Lower lobe of right lung (tissue), 2 donors: ENCODE measurements around the gene TMEM270. TPM values are rescaled to one million over a fixed set of nuclear protein-coding genes. Genes with fewer than 3 reads are reported as not detected.
"Not testable (repeated sequence)": the region's sequence is repeated elsewhere in the genome, so short reads cannot be mapped to it uniquely, and the experiment has no call there.

Source experiments
- ATAC-seq, 2 donors: fragments of 200-7000 bp; cut with Tn5 transposase; one replicate each; pipeline ENCODE4 v1.9.1; 2020 to 2022; ENCODE audit warnings: mild to moderate bottlenecking in 2 of 2, moderate library complexity in 2 of 2
- DNase-seq: peaks from one replicate; pipeline ENCODE4 v3.0.0-alpha.2; 2020
- H3K27ac ChIP-seq: fragments of 200-600 bp; one replicate; pipeline ENCODE4 v1.8.0; 2022
- H3K27me3 ChIP-seq: fragments of 200-600 bp; one replicate; pipeline ENCODE4 v1.8.0; 2022; ENCODE audit warnings: low read depth
- H3K36me3 ChIP-seq: fragments of 200-600 bp; one replicate; pipeline ENCODE4 v1.8.0; 2022; ENCODE audit warnings: mild to moderate bottlenecking
- H3K4me1 ChIP-seq: fragments of 200-600 bp; one replicate; pipeline ENCODE4 v1.8.0; 2022
- H3K4me3 ChIP-seq: fragments of 200-600 bp; one replicate; pipeline ENCODE4 v1.8.0; 2022; ENCODE audit warnings: mild to moderate bottlenecking
- H3K9me3 ChIP-seq: fragments of 200-600 bp; one replicate; pipeline ENCODE4 v1.8.0; 2022
- CTCF ChIP-seq: fragments of 200-600 bp; IDR thresholded peaks from one replicate; pipeline ENCODE4 v1.8.0; 2022; ENCODE audit warnings: antibody characterized with exemption, mild to moderate bottlenecking
- intact Hi-C: fragments of 100-400 bp; cut with DNase I; formaldehyde crosslinking; loops from one replicate; pipeline ENCODE4 v1.11.0; 2022
- total RNA-seq: library from RNA; stranded (reverse); fragmentation: NEBNext Ultra II Directional; extraction: Animal tissue kit (Norgen Biotek cat#: 25700); gene quantifications from one replicate; pipeline ENCODE4 v1.2.1, GENCODE V29; 2021
- donor health status: DM: no; HTN: yes; CAD: no; lungs with severe emphysema.

The TMEM270 gene
- total RNA-seq, 1 donor from 2014 or later, result not detected

DNA sequence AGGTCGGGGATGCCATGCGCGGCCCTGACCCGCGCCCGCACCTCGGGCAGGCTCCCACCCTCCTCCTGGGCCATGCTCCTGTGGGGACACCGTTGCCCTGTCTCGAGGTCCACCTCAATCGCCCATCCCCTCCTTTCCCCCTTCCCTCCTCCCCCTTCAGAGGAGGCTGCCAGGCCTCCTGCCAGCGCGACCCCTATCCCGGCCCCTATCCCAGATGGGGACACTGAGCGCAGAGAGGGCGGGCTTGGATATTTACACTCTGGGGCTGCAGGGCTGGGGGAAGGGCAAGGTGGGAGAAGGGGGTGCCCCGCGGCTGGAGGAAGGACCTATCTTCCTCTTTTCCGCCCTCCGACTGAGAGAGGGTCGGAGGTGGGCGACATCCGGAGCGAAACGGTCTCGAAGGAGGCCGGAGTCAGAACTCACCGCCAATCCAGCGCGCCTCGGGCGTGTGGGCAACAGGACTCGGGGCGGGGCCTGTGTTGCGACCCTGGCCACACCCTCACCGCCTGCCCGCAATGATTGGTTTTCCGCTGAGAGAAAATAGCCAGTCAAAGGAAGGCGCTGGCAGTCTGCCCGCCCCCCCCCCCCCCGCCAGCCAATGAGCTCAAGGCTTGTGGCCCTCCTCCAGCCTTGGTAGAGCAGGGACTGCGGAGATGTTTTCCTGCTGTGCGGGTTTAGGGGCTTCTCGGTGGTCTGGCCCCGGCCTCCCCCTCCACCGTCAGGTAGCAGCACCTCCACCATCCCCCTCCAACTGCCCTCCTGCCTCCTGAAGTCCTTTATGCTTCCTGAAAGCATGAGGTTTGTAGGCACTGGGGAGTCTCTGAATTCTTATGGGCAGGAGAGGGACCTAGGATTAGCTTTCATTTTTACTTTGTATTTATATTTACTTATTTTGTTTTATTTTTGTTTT, 18.6 kb upstream of the TMEM270 start, which contains the start of gene METTL27:
METTL27 (minus strand) TSS at position 450 of the 910 bp plus-strand sequence; CDS start at position 74, 376 bp downstream.
- Histone ChIP-seq H3K27ac (peak within 1 kb of the TSS; percentile 74), H3K27me3 (no peaks in the 10 kb centered on the region), H3K4me3 (peak within 1 kb of the TSS; percentile 59), H3K9me3 (no peaks in the 10 kb centered on the region), H3K4me1 (peaks cover 22% of the 10 kb centered on the region), H3K36me3 (no peaks in the 10 kb centered on the region)
- ATAC-seq (peak; percentile 95 to 98), DNase-seq (peak; percentile 95)
- intact Hi-C loops, result no loop called here
- TF ChIP-seq CTCF, result no peak

DNA sequence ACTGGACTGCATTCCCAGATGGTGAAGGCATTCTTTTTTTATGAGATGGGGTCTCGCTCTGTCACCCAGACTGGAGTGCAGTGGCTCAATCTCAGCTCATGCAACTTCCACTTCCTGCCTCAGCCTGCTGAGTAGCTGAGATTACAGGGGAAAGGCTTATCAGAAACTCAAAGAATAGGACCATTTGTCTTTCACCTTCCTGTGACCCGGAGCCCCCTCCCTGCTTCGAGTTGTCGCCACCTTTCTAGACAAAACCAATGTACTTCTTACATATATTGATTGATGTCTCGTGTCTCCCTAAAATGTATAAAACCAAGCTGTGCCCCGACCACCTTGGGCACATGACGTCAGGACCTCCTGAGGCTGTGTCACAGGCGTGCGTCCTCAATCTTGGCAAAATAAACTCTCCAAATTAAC, 16.8 kb upstream of the TMEM270 start:
- DNase-seq (no peak), ATAC-seq (no peak)
- no peak for TF ChIP-seq CTCF
- intact Hi-C loops, result no loop called here
- no peaks in the 10 kb centered on the region for H3K36me3 ChIP-seq
- no peaks in the 10 kb centered on the region for H3K9me3 ChIP-seq
- H3K27me3 ChIP-seq, result no peaks in the 10 kb centered on the region
- no peak overlapping the region for H3K27ac ChIP-seq
- H3K4me3 ChIP-seq, result no peak overlapping the region
- peaks cover 22% of the 10 kb centered on the region for H3K4me1 ChIP-seq

- intact Hi-C loops, result no loop called here
Observed at GRCh38 chr7:73844848-73845460, 16.0 kb upstream of the TMEM270 start.

DNA sequence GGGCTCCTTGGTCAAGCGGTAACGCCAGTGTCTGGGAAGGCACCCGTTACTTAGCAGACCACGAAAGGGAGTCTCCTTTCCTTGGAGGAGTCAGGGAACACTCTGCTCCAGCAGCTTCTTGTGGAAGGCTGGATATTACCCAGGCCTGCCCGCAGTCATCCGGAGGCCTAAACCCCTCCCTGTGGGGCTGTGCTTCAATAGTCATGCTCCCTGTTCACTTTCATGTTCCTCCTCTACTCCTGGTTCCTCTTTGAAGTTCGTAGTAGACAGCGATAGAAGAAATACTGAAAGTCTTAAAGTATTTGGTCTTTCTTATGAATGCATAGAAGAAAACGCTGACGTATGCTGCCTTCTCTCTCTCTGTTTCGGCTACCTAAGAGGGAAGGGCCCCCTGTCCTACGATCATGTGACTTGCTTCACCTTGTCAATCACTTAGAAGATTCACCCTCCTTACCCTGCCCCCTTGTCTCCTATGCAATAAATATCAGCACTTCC, 15.2 kb upstream of the TMEM270 start:
- intact Hi-C loops, DNase-seq, H3K9me3 ChIP-seq, H3K27me3 ChIP-seq, ATAC-seq, H3K36me3 ChIP-seq, H3K4me3 ChIP-seq: not testable (repeated sequence)
- peaks cover 22% of the 10 kb centered on the region for H3K4me1 ChIP-seq
- H3K27ac ChIP-seq, result peak overlapping the region; percentile 1

More at GRCh38 chr7:73844848-73845460, 16.0 kb upstream of the TMEM270 start:
- no peak for DNase-seq
- Histone ChIP-seq H3K4me1 (peaks cover 22% of the 10 kb centered on the region), H3K36me3 (no peaks in the 10 kb centered on the region), H3K4me3 (no peak overlapping the region), H3K27me3 (no peaks in the 10 kb centered on the region), H3K27ac (no peak overlapping the region), H3K9me3 (no peaks in the 10 kb centered on the region)
- ATAC-seq, result no peak
- no peak for TF ChIP-seq CTCF

DNA sequence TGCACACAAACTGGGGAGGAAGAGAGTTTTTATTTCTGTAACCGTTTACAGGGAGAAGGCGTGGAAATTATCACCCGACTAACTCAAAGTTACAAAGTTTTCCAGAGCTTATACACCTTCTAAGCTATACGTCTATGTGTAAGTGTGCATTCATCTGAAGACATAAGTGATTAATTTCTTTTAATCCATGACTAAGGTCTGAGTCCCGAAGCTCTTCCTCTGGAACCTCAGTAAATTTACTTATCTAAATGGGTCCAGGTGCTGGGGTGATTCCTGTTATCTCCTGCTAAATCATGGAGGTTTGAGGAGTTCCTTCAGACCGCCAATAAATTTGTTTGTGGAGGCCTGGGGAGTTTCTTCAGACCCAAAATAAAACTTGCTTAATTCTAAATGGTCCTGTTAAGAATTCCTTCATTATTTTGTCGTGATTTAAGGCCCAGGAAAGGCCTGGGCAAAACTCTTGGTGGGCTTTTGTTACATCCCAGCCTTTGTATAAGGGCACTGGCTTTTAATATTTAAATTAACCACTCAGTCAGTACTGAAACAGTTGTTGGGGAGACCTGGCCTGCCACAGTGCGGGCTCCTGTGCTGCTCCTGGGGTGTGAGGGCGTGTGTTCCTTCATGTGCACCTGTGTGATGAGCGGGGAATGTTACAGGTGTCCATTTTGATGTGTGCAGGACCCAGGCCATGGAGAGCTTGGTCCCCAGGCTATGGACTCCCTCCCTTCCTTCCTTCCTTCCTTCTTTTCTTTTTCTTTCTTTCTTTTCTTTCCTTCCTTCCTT, 12.8 kb upstream of the TMEM270 start:
- no peak for TF ChIP-seq CTCF
- H3K36me3 ChIP-seq, result no peaks in the 10 kb centered on the region
- DNase-seq, result no peak
- no peaks in the 10 kb centered on the region for H3K27me3 ChIP-seq
- intact Hi-C loops, result no loop called here
- no peak overlapping the region for H3K4me3 ChIP-seq
- H3K27ac ChIP-seq, result no peak overlapping the region
- no peak for ATAC-seq
- H3K9me3 ChIP-seq, result no peaks in the 10 kb centered on the region
- peaks cover 17% of the 10 kb centered on the region for H3K4me1 ChIP-seq
